DOHH2 (cell line): ENCODE results near the gene DSCAML1.

ENCODE experiments used
- EZH2phosphoT487 ChIP-seq: fragments of 200-600 bp; sonication (generic); IDR thresholded peaks from 2 replicates; pipeline ENCODE4 v1.6.1; 2017; ENCODE audit warnings: borderline replicate concordance, mild to moderate bottlenecking, antibody characterized with exemption, low read length, moderate library complexity, mixed read lengths
- TF ChIP-seq, protein P1 (sequence below): fragments of 200-600 bp; sonication (generic); IDR thresholded peaks from one replicate; pipeline ENCODE4 v1.5.1; 2014; ENCODE audit warnings: antibody characterized with exemption, mild to moderate bottlenecking, low read depth, low read length; ENCODE audit not compliant: poor library complexity, severe bottlenecking

DNA sequence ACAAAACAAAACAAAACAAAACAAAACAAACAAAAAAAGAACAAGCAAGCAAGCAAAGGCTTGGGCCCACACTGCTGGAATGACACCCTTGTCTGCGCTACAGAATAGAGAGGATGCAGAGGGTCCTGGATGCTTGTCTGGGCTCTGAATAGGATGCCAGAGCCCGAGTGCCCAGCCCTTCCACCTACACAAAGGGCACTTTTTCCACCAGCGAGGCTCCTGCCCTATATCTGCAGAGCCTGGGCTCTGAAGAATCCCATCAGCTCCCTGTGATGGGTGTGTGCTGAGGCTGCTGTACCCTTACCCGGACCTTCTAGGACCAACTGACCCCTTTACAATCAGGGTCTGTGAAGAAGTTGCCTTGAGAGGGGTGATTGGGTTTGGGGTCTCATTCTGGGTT lies 221.2 kb downstream of the DSCAML1 start:
- TF ChIP-seq, protein P1, sequence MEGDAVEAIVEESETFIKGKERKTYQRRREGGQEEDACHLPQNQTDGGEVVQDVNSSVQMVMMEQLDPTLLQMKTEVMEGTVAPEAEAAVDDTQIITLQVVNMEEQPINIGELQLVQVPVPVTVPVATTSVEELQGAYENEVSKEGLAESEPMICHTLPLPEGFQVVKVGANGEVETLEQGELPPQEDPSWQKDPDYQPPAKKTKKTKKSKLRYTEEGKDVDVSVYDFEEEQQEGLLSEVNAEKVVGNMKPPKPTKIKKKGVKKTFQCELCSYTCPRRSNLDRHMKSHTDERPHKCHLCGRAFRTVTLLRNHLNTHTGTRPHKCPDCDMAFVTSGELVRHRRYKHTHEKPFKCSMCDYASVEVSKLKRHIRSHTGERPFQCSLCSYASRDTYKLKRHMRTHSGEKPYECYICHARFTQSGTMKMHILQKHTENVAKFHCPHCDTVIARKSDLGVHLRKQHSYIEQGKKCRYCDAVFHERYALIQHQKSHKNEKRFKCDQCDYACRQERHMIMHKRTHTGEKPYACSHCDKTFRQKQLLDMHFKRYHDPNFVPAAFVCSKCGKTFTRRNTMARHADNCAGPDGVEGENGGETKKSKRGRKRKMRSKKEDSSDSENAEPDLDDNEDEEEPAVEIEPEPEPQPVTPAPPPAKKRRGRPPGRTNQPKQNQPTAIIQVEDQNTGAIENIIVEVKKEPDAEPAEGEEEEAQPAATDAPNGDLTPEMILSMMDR: no peak
- no peak for TF ChIP-seq EZH2phosphoT487
